Measurements from ENCODE around the gene GMDS.

Gene GMDS

GRCh38 chr6:2144210-2144609 is 101.2 kb downstream of the GMDS start:
- FAIRE-seq (no peak), DNase-seq (ENCODE audit: insufficient read length) (no peak)
- TF ChIP-seq POLR2AphosphoS5 (IDR thresholded peaks at IDR 0.05; ENCODE audit: low read depth, low read length) (no peak), TAF1 (IDR thresholded peaks at IDR 0.05; ENCODE audit: borderline replicate concordance, low read depth, low read length) (no peak), POLR2A (IDR thresholded peaks at IDR 0.05; ENCODE audit: low read depth, low read length) (no peak)

GRCh38 chr6:2141644-2142290 is 103.6 kb downstream of the GMDS start:
- no peak for DNase-seq (ENCODE audit: insufficient read length)
- no peak for TF ChIP-seq TAF1 (IDR thresholded peaks at IDR 0.05; ENCODE audit: borderline replicate concordance, low read depth, low read length)
- no peak for TF ChIP-seq POLR2A (IDR thresholded peaks at IDR 0.05; ENCODE audit: low read depth, low read length)
- no peak for TF ChIP-seq POLR2AphosphoS5 (IDR thresholded peaks at IDR 0.05; ENCODE audit: low read depth, low read length)
- no peak for FAIRE-seq

- TF ChIP-seq TAF1 (IDR thresholded peaks at IDR 0.05; ENCODE audit: borderline replicate concordance, low read depth, low read length) (no peak), POLR2AphosphoS5 (IDR thresholded peaks at IDR 0.05; ENCODE audit: low read depth, low read length) (no peak), POLR2A (IDR thresholded peaks at IDR 0.05; ENCODE audit: low read depth, low read length) (no peak)
- DNase-seq (ENCODE audit: insufficient read length) (no peak), FAIRE-seq (no peak)
Observed at GRCh38 chr6:2140438-2141128, 104.8 kb downstream of the GMDS start.

GRCh38 chr6:2135401-2135800 is 110.0 kb downstream of the GMDS start:
- no peak for DNase-seq (ENCODE audit: insufficient read length)
- TF ChIP-seq POLR2A (IDR thresholded peaks at IDR 0.05; ENCODE audit: low read depth, low read length): no peak
- no peak for TF ChIP-seq TAF1 (IDR thresholded peaks at IDR 0.05; ENCODE audit: borderline replicate concordance, low read depth, low read length)
- no peak for FAIRE-seq

- no peak for TF ChIP-seq POLR2AphosphoS5 (IDR thresholded peaks at IDR 0.05; ENCODE audit: low read depth, low read length)
- no peak for TF ChIP-seq TAF1 (IDR thresholded peaks at IDR 0.05; ENCODE audit: borderline replicate concordance, low read depth, low read length)
- no peak for TF ChIP-seq POLR2A (IDR thresholded peaks at IDR 0.05; ENCODE audit: low read depth, low read length)
- FAIRE-seq (no peak), DNase-seq (ENCODE audit: insufficient read length) (no peak)
Observed at GRCh38 chr6:2134554-2134953, 110.9 kb downstream of the GMDS start.

GRCh38 chr6:2133716-2134310 is 111.6 kb downstream of the GMDS start:
- FAIRE-seq (no peak), DNase-seq (ENCODE audit: insufficient read length) (no peak)
- TF ChIP-seq POLR2A (IDR thresholded peaks at IDR 0.05; ENCODE audit: low read depth, low read length): no peak
- TF ChIP-seq TAF1 (IDR thresholded peaks at IDR 0.05; ENCODE audit: borderline replicate concordance, low read depth, low read length): no peak
- no peak for TF ChIP-seq POLR2AphosphoS5 (IDR thresholded peaks at IDR 0.05; ENCODE audit: low read depth, low read length)

GRCh38 chr6:2132916-2133315 is 112.5 kb downstream of the GMDS start:
- no peak for DNase-seq (ENCODE audit: insufficient read length)
- FAIRE-seq: no peak
- TF ChIP-seq POLR2AphosphoS5 (IDR thresholded peaks at IDR 0.05; ENCODE audit: low read depth, low read length) (no peak), POLR2A (IDR thresholded peaks at IDR 0.05; ENCODE audit: low read depth, low read length) (no peak)

GRCh38 chr6:2132416-2132815 is 113.0 kb downstream of the GMDS start:
- TF ChIP-seq POLR2AphosphoS5 (IDR thresholded peaks at IDR 0.05; ENCODE audit: low read depth, low read length) (no peak), POLR2A (IDR thresholded peaks at IDR 0.05; ENCODE audit: low read depth, low read length) (no peak), TAF1 (IDR thresholded peaks at IDR 0.05; ENCODE audit: borderline replicate concordance, low read depth, low read length) (no peak)
- FAIRE-seq (no peak), DNase-seq (ENCODE audit: insufficient read length) (no peak)

GRCh38 chr6:2129182-2129621 is 116.2 kb downstream of the GMDS start:
- TF ChIP-seq POLR2AphosphoS5 (IDR thresholded peaks at IDR 0.05; ENCODE audit: low read depth, low read length): no peak
- TF ChIP-seq POLR2A (IDR thresholded peaks at IDR 0.05; ENCODE audit: low read depth, low read length): no peak
- TF ChIP-seq TAF1 (IDR thresholded peaks at IDR 0.05; ENCODE audit: borderline replicate concordance, low read depth, low read length): no peak
- DNase-seq (ENCODE audit: insufficient read length) (no peak), FAIRE-seq (peak; percentile 48)

- TF ChIP-seq POLR2AphosphoS5 (IDR thresholded peaks at IDR 0.05; ENCODE audit: low read depth, low read length) (no peak), POLR2A (IDR thresholded peaks at IDR 0.05; ENCODE audit: low read depth, low read length) (no peak), TAF1 (IDR thresholded peaks at IDR 0.05; ENCODE audit: borderline replicate concordance, low read depth, low read length) (no peak)
- FAIRE-seq: no peak
- DNase-seq (ENCODE audit: insufficient read length): no peak
Observed at GRCh38 chr6:2127484-2127911, 117.9 kb downstream of the GMDS start.

GRCh38 chr6:2126351-2126750 is 119.1 kb downstream of the GMDS start:
- DNase-seq (ENCODE audit: insufficient read length): no peak
- TF ChIP-seq TAF1 (IDR thresholded peaks at IDR 0.05; ENCODE audit: borderline replicate concordance, low read depth, low read length) (no peak), POLR2AphosphoS5 (IDR thresholded peaks at IDR 0.05; ENCODE audit: low read depth, low read length) (no peak), POLR2A (IDR thresholded peaks at IDR 0.05; ENCODE audit: low read depth, low read length) (no peak)
- FAIRE-seq: no peak

- FAIRE-seq: no peak
- TF ChIP-seq POLR2AphosphoS5 (IDR thresholded peaks at IDR 0.05; ENCODE audit: low read depth, low read length): no peak
- TF ChIP-seq POLR2A (IDR thresholded peaks at IDR 0.05; ENCODE audit: low read depth, low read length): no peak
- TF ChIP-seq TAF1 (IDR thresholded peaks at IDR 0.05; ENCODE audit: borderline replicate concordance, low read depth, low read length): no peak
- DNase-seq (ENCODE audit: insufficient read length): no peak
Observed at GRCh38 chr6:2125158-2125557, 120.2 kb downstream of the GMDS start.

Measured in GM12892 (cell line).